Skeletal muscle satellite cell (primary cell): Measurements from ENCODE around the gene TAB2.

Source experiments
- H3K27me3 ChIP-seq: 2 replicates; pipeline ENCODE4 v1.7.0; 2013; ENCODE audit warnings: low read length; ENCODE audit not compliant: control insufficient read depth, insufficient read depth
- H3K36me3 ChIP-seq: 2 replicates; pipeline ENCODE4 v1.7.0; 2013; ENCODE audit warnings: mild to moderate bottlenecking, control low read depth, low read length; ENCODE audit not compliant: insufficient read depth
- H3K4me1 ChIP-seq: 2 replicates; pipeline ENCODE4 v1.7.0; 2013; ENCODE audit warnings: low read length; ENCODE audit not compliant: control insufficient read depth, insufficient read depth
- H3K4me2 ChIP-seq: 2 replicates; pipeline ENCODE4 v1.7.0; 2013; ENCODE audit warnings: mild to moderate bottlenecking, low read length
- H3K4me3 ChIP-seq: 2 replicates; pipeline ENCODE4 v1.7.0; 2013; ENCODE audit warnings: low read length
- H3K9ac ChIP-seq: 2 replicates; pipeline ENCODE4 v1.7.0; 2013; ENCODE audit warnings: mild to moderate bottlenecking, low read depth, low read length, moderate library complexity
- H3K9me3 ChIP-seq: replicated peaks from 2 replicates; pipeline ENCODE4 v1.7.0; 2013; ENCODE audit warnings: mild to moderate bottlenecking, control low read depth, low read length

TAB2 gene

GRCh38 chr6:149325648-149326236 lies 8.2 kb downstream of the TAB2 start:
- no peak overlapping the region for H3K9ac ChIP-seq
- H3K4me3 ChIP-seq, result no peak overlapping the region
- no peaks in the 10 kb centered on the region for H3K9me3 ChIP-seq
- H3K36me3 ChIP-seq, result no peaks in the 10 kb centered on the region
- no peak overlapping the region for H3K4me2 ChIP-seq
- H3K4me1 ChIP-seq, result peaks cover 17% of the 10 kb centered on the region
- H3K27me3 ChIP-seq, result no peaks in the 10 kb centered on the region

- Histone ChIP-seq H3K9ac (no peak overlapping the region), H3K4me2 (no peak overlapping the region), H3K27me3 (no peaks in the 10 kb centered on the region), H3K4me3 (no peak overlapping the region), H3K4me1 (peaks cover 27% of the 10 kb centered on the region), H3K9me3 (no peaks in the 10 kb centered on the region), H3K36me3 (no peaks in the 10 kb centered on the region)
Measured at GRCh38 chr6:149327638-149328037, 10.1 kb downstream of the TAB2 start.

- Histone ChIP-seq H3K9ac (no peak overlapping the region), H3K9me3 (no peaks in the 10 kb centered on the region), H3K4me3 (no peak overlapping the region), H3K4me1 (peaks cover 32% of the 10 kb centered on the region), H3K36me3 (no peaks in the 10 kb centered on the region), H3K4me2 (no peak overlapping the region), H3K27me3 (no peaks in the 10 kb centered on the region)
Measured at GRCh38 chr6:149328083-149328482, 10.6 kb downstream of the TAB2 start.

- Histone ChIP-seq H3K27me3 (no peaks in the 10 kb centered on the region), H3K36me3 (no peaks in the 10 kb centered on the region), H3K9me3 (no peaks in the 10 kb centered on the region), H3K9ac (no peak overlapping the region), H3K4me3 (no peak overlapping the region), H3K4me1 (peaks cover 33% of the 10 kb centered on the region), H3K4me2 (no peak overlapping the region)
Measured at GRCh38 chr6:149329529-149329928, 12.0 kb downstream of the TAB2 start.

GRCh38 chr6:149330133-149330532 lies 12.6 kb downstream of the TAB2 start:
- no peaks in the 10 kb centered on the region for H3K9me3 ChIP-seq
- H3K36me3 ChIP-seq, result no peaks in the 10 kb centered on the region
- no peak overlapping the region for H3K4me3 ChIP-seq
- no peak overlapping the region for H3K9ac ChIP-seq
- H3K4me2 ChIP-seq, result no peak overlapping the region
- H3K4me1 ChIP-seq, result peaks cover 38% of the 10 kb centered on the region
- no peaks in the 10 kb centered on the region for H3K27me3 ChIP-seq

- Histone ChIP-seq H3K9me3 (no peaks in the 10 kb centered on the region), H3K9ac (no peak overlapping the region), H3K36me3 (no peaks in the 10 kb centered on the region), H3K4me2 (no peak overlapping the region), H3K27me3 (no peaks in the 10 kb centered on the region), H3K4me1 (peaks cover 48% of the 10 kb centered on the region), H3K4me3 (no peak overlapping the region)
Measured at GRCh38 chr6:149331043-149331807, 13.7 kb downstream of the TAB2 start.

GRCh38 chr6:149331871-149332270 lies 14.4 kb downstream of the TAB2 start:
- H3K9ac ChIP-seq, result no peak overlapping the region
- H3K27me3 ChIP-seq, result no peaks in the 10 kb centered on the region
- no peaks in the 10 kb centered on the region for H3K9me3 ChIP-seq
- H3K4me2 ChIP-seq, result no peak overlapping the region
- H3K4me1 ChIP-seq, result peaks cover 54% of the 10 kb centered on the region
- no peaks in the 10 kb centered on the region for H3K36me3 ChIP-seq
- no peak overlapping the region for H3K4me3 ChIP-seq

GRCh38 chr6:149332602-149333265 lies 15.2 kb downstream of the TAB2 start:
- no peaks in the 10 kb centered on the region for H3K27me3 ChIP-seq
- no peaks in the 10 kb centered on the region for H3K9me3 ChIP-seq
- peaks cover 62% of the 10 kb centered on the region for H3K4me1 ChIP-seq
- H3K9ac ChIP-seq, result no peak overlapping the region
- no peak overlapping the region for H3K4me2 ChIP-seq
- H3K4me3 ChIP-seq, result no peak overlapping the region
- H3K36me3 ChIP-seq, result no peaks in the 10 kb centered on the region

- Histone ChIP-seq H3K4me2 (no peak overlapping the region), H3K4me3 (no peak overlapping the region), H3K27me3 (no peaks in the 10 kb centered on the region), H3K9me3 (no peaks in the 10 kb centered on the region), H3K9ac (no peak overlapping the region), H3K4me1 (peaks cover 67% of the 10 kb centered on the region), H3K36me3 (no peaks in the 10 kb centered on the region)
Measured at GRCh38 chr6:149333266-149333620, 15.7 kb downstream of the TAB2 start.

- Histone ChIP-seq H3K9me3 (no peaks in the 10 kb centered on the region), H3K36me3 (no peaks in the 10 kb centered on the region), H3K4me2 (peak overlapping the region; percentile 65), H3K27me3 (no peaks in the 10 kb centered on the region), H3K4me1 (peaks cover 68% of the 10 kb centered on the region), H3K4me3 (no peak overlapping the region), H3K9ac (no peak overlapping the region)
Measured at GRCh38 chr6:149334201-149334600, 16.7 kb downstream of the TAB2 start.

- H3K27me3 ChIP-seq, result no peaks in the 10 kb centered on the region
- peak overlapping the region; percentile 65 for H3K4me2 ChIP-seq
- H3K4me1 ChIP-seq, result peaks cover 68% of the 10 kb centered on the region
- no peaks in the 10 kb centered on the region for H3K36me3 ChIP-seq
- no peaks in the 10 kb centered on the region for H3K9me3 ChIP-seq
- no peak overlapping the region for H3K9ac ChIP-seq
- no peak overlapping the region for H3K4me3 ChIP-seq
Measured at GRCh38 chr6:149334682-149335160, 17.2 kb downstream of the TAB2 start.
